ENCODE measurements around the gene TENT5A. TPM values are rescaled to one million over a fixed set of nuclear protein-coding genes. Genes with fewer than 3 reads are reported as not detected.

Gene TENT5A
- total RNA-seq (10 to 100 TPM in 4 of 5 donors, 1 to 10 TPM in 1; 8.4 to 54.0 (median 19.9) TPM), polyA plus RNA-seq (10 to 100 TPM in 1 of 3 donors, 1 to 10 TPM in 2; 3.7 to 19.4 (median 4.4) TPM)
- long read RNA-seq, donor 1, full-length matches to known transcripts: 4 of 4 reads
- long read RNA-seq, donor 1, partial matches to known transcripts: 0 of 4 reads
- long read RNA-seq, donor 1, other reads (novel, unspliced or antisense): 0 of 4 reads
- long read RNA-seq, donor 2, full-length matches to known transcripts: 10 of 10 reads
- long read RNA-seq, donor 2, partial matches to known transcripts: 0 of 10 reads
- long read RNA-seq, donor 2, other reads (novel, unspliced or antisense): 0 of 10 reads
- long read RNA-seq, donor 3, full-length matches to known transcripts: 5 of 5 reads
- long read RNA-seq, donor 3, partial matches to known transcripts: 0 of 5 reads
- long read RNA-seq, donor 3, other reads (novel, unspliced or antisense): 0 of 5 reads
- long read RNA-seq, donor 4, full-length matches to known transcripts: 1 of 1 reads
- long read RNA-seq, donor 4, partial matches to known transcripts: 0 of 1 reads
- long read RNA-seq, donor 4, other reads (novel, unspliced or antisense): 0 of 1 reads
- long read RNA-seq, donor 5, full-length matches to known transcripts: 13 of 18 reads
- long read RNA-seq, donor 5, partial matches to known transcripts: 5 of 18 reads
- long read RNA-seq, donor 5, other reads (novel, unspliced or antisense): 0 of 18 reads
- long read RNA-seq, donor 6, full-length matches to known transcripts: 21 of 33 reads
- long read RNA-seq, donor 6, partial matches to known transcripts: 12 of 33 reads
- long read RNA-seq, donor 6, other reads (novel, unspliced or antisense): 0 of 33 reads
- long read RNA-seq, donor 7, full-length matches to known transcripts: 11 of 11 reads
- long read RNA-seq, donor 7, partial matches to known transcripts: 0 of 11 reads
- long read RNA-seq, donor 7, other reads (novel, unspliced or antisense): 0 of 11 reads
- long read RNA-seq, donor 8, full-length matches to known transcripts: 6 of 6 reads
- long read RNA-seq, donor 8, partial matches to known transcripts: 0 of 6 reads
- long read RNA-seq, donor 8, other reads (novel, unspliced or antisense): 0 of 6 reads
- long read RNA-seq, donor 9, full-length matches to known transcripts: 4 of 4 reads
- long read RNA-seq, donor 9, partial matches to known transcripts: 0 of 4 reads
- long read RNA-seq, donor 9, other reads (novel, unspliced or antisense): 0 of 4 reads
- long read RNA-seq, donor 10, full-length matches to known transcripts: 1 of 1 reads
- long read RNA-seq, donor 10, partial matches to known transcripts: 0 of 1 reads
- long read RNA-seq, donor 10, other reads (novel, unspliced or antisense): 0 of 1 reads

DNA sequence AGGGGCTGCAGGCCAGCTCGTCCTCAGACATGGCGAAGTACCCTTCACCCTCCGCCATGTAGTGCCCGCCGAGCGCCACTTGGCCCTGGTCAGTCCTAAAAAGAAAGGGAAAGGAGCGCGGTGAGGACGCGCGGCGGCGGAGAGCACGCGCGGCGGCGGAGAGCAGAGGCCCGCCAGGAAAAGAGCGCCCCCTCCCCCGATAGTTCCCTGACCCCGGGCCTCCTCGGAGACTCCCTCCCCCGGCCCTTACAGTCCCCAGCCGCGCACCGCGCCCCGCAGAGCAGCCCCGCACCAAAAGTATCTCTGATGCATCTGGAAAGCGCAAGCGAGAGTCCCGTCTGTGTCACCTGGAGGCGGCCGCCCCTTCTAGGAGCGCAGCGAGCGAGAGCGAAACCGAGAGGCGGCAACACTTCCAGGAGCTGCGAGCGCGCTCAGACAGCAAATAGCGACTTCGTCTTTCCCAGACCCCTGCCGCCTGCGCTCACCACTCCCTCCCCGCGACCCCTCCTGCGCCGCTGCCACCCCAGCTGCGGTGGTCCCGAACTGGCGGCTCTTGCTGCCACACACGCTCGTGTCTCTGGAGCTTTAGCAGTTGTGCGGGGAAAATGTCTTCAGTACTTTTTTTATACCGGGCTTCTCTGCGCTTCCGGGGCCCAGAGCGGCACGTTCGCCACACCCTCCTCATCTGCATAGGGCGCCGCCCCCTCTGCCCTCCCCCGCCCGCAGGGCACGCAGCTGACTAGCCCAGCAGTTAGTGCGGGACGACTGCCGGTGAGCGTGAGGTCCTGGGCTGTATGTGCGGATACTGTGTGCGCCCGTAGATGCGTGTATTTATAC is at the start of gene TENT5A:
TENT5A (minus strand) TSS at position 598 of the 837 bp plus-strand sequence; CDS start at position 58, 540 bp downstream.
- TF ChIP-seq, protein P1, sequence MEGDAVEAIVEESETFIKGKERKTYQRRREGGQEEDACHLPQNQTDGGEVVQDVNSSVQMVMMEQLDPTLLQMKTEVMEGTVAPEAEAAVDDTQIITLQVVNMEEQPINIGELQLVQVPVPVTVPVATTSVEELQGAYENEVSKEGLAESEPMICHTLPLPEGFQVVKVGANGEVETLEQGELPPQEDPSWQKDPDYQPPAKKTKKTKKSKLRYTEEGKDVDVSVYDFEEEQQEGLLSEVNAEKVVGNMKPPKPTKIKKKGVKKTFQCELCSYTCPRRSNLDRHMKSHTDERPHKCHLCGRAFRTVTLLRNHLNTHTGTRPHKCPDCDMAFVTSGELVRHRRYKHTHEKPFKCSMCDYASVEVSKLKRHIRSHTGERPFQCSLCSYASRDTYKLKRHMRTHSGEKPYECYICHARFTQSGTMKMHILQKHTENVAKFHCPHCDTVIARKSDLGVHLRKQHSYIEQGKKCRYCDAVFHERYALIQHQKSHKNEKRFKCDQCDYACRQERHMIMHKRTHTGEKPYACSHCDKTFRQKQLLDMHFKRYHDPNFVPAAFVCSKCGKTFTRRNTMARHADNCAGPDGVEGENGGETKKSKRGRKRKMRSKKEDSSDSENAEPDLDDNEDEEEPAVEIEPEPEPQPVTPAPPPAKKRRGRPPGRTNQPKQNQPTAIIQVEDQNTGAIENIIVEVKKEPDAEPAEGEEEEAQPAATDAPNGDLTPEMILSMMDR (IDR thresholded peaks at IDR 0.05): peak in 1 of 7 experiments; percentile 10
- TF ChIP-seq POLR2A (IDR thresholded peaks at IDR 0.05): peak in 2 of 4 donors; percentile 74 to 85
- TF ChIP-seq EP300 (IDR thresholded peaks at IDR 0.05): no peak
- TF ChIP-seq POLR2AphosphoS5 (IDR thresholded peaks at IDR 0.05): peak; percentile 91 to 96 (median 94)
- intact Hi-C loops (cut with DNase I; ENCODE audit: low total_unique reads): no loop called here
- Histone ChIP-seq H3K9me3 (no peaks in the 10 kb centered on the region), H3K4me1 (peaks cover 22 to 46% (median 33%) of the 10 kb centered on the region in 4 donors), H3K4me3 (peak within 1 kb of the TSS; percentile 67 to 88 (median 81)), H3K27ac (peak within 1 kb of the TSS; percentile 92 to 98 (median 96)), H3K27me3 (no peaks in the 10 kb centered on the region), H3K36me3 (peaks cover 0 to 4% (median 0%) of the 10 kb centered on the region in 4 donors)
- peak; percentile 94 to 97 for DNase-seq
- 0 to 1% (median 1%) methylated on average over 47 to 77 of the region's 77 CpGs for WGBS, 5 donors

DNA sequence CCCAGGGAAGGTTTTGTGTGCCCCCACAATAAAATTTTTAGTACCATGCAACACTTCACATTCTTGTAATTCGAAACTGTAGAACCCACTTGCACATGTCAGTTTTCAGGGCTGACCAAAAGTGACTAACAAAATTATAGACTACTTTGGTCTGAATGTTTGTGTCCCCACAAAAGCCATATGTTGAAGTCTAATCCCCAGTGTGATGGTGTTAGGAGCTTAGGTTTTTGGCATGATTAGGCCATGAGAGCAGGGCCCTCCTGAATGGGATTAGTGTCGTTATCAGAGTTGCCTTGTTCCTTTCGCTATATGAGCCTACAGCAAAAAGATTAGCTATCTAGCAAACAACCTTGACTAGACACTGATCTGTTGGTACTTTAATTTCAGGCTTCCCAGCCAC is 49.0 kb upstream of the TENT5A start:
- DNase-seq: no peak
- Histone ChIP-seq H3K4me1 (no peaks in the 10 kb centered on the region), H3K27me3 (no peaks in the 10 kb centered on the region), H3K27ac (no peak overlapping the region), H3K36me3 (no peaks in the 10 kb centered on the region), H3K9me3 (no peaks in the 10 kb centered on the region), H3K4me3 (no peak overlapping the region)
- intact Hi-C loops (cut with DNase I; ENCODE audit: low total_unique reads): no loop called here
- TF ChIP-seq POLR2A (IDR thresholded peaks at IDR 0.05) (no peak), EP300 (IDR thresholded peaks at IDR 0.05) (no peak), POLR2AphosphoS5 (IDR thresholded peaks at IDR 0.05) (no peak)
- TF ChIP-seq, protein P1 (IDR thresholded peaks at IDR 0.05): no peak
- WGBS, 5 donors: 86 to 94% (median 88%) methylated on average over 3 of the region's 3 CpGs

DNA sequence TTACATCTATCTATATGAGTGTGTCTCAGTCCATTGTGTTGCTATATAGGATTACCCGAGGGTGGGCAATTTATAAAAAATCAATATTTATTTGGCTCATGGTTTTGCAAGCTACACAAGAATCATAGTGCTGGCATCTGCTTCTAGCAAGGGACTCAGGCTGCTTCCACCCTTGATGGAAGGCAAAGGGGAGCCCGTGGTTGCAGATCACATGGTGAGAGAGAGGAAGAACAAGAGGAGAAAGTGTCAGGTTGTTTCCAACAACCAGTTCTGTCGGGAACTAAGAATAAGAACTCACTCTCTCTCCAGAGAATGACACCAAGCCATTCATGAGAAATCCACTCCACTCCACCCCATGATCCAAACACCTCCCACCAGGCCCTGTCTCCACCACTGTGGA is 48.2 kb upstream of the TENT5A start:
- Histone ChIP-seq H3K4me3 (no peak overlapping the region), H3K27ac (no peak overlapping the region), H3K27me3 (no peaks in the 10 kb centered on the region), H3K4me1 (no peaks in the 10 kb centered on the region), H3K36me3 (no peaks in the 10 kb centered on the region), H3K9me3 (peaks cover 0 to 6% (median 2%) of the 10 kb centered on the region in 4 donors)
- TF ChIP-seq, protein P1 (IDR thresholded peaks at IDR 0.05): no peak
- no peak for TF ChIP-seq EP300 (IDR thresholded peaks at IDR 0.05)
- TF ChIP-seq POLR2AphosphoS5 (IDR thresholded peaks at IDR 0.05): no peak
- no peak for TF ChIP-seq POLR2A (IDR thresholded peaks at IDR 0.05)
- intact Hi-C loops (cut with DNase I; ENCODE audit: low total_unique reads): no loop called here
- WGBS, 5 donors: 82 to 92% (median 85%) methylated on average over 3 of the region's 3 CpGs
- DNase-seq: no peak

All from stomach (tissue), 19 donors.